AG08396 (cell line): ENCODE results near the gene TMUB1.
A peak's percentile ranks its signal among the peaks of the same experiment; 100 is the strongest.

Experiments
- DNase-seq: peaks from one replicate; pipeline ENCODE4 v3.0.0; 2012; ENCODE audit warnings: low spot score, mixed read lengths

Gene TMUB1

GRCh38 chr7:151103973-151104372 lies 20.7 kb upstream of the TMUB1 start:
- no peak for DNase-seq

GRCh38 chr7:151102991-151103390 lies 19.7 kb upstream of the TMUB1 start:
- no peak for DNase-seq

- no peak for DNase-seq
Measured at GRCh38 chr7:151101621-151102396, 18.5 kb upstream of the TMUB1 start.

GRCh38 chr7:151100921-151101320 lies 17.6 kb upstream of the TMUB1 start:
- DNase-seq, result no peak

GRCh38 chr7:151099486-151100211 lies 16.4 kb upstream of the TMUB1 start:
- DNase-seq, result no peak

GRCh38 chr7:151095828-151096475 lies 12.7 kb upstream of the TMUB1 start:
- DNase-seq, result no peak

- DNase-seq, result no peak
Measured at GRCh38 chr7:151095123-151095797, 12.0 kb upstream of the TMUB1 start.

- DNase-seq, result no peak
Measured at GRCh38 chr7:151094675-151095074, 11.4 kb upstream of the TMUB1 start.

GRCh38 chr7:151093748-151094147 lies 10.5 kb upstream of the TMUB1 start:
- DNase-seq, result no peak

- DNase-seq, result no peak
Measured at GRCh38 chr7:151091988-151092387, 8.7 kb upstream of the TMUB1 start.

GRCh38 chr7:151091431-151091830 lies 8.1 kb upstream of the TMUB1 start:
- DNase-seq, result no peak

- no peak for DNase-seq
Measured at GRCh38 chr7:151091003-151091402, 7.7 kb upstream of the TMUB1 start.

- DNase-seq, result no peak
Measured at GRCh38 chr7:151089893-151090730, 6.8 kb upstream of the TMUB1 start.

GRCh38 chr7:151088856-151089699 lies 5.8 kb upstream of the TMUB1 start:
- DNase-seq, result peak; percentile 68

GRCh38 chr7:151088019-151088855 lies 4.9 kb upstream of the TMUB1 start:
- no peak for DNase-seq

GRCh38 chr7:151087245-151088018 lies 4.1 kb upstream of the TMUB1 start:
- DNase-seq, result peak; percentile 85

GRCh38 chr7:151086802-151087244 lies 3.5 kb upstream of the TMUB1 start:
- DNase-seq, result peak; percentile 52

- DNase-seq, result peak; percentile 93
Measured at GRCh38 chr7:151085691-151086620, 2.7 kb upstream of the TMUB1 start, which contains the start of gene AGAP3. AGAP3 (plus strand) TSS chr7:151086475; CDS start chr7:151086742, 267 bp downstream.
